HG03135 (cell line): ENCODE results near the gene COMMD7.
"Not testable (repeated sequence)": the region's sequence is repeated elsewhere in the genome, so short reads cannot be mapped to it uniquely, and the experiment has no call there.

ENCODE experiments used
- ATAC-seq: cut with Tn5 transposase; IDR thresholded peaks from one replicate; pipeline ENCODE4 v1.9.1; 2021; ENCODE audit warnings: mild to moderate bottlenecking, moderate library complexity; ENCODE audit not compliant: unreplicated experiment

COMMD7 gene

GRCh38 chr20:32767418-32768198 lies 24.3 kb upstream of the COMMD7 start:
- ATAC-seq, result no peak

- ATAC-seq, result not testable (repeated sequence)
Measured at GRCh38 chr20:32765230-32765875, 22.1 kb upstream of the COMMD7 start.

- no peak for ATAC-seq
Measured at GRCh38 chr20:32764005-32764960, 21.0 kb upstream of the COMMD7 start.

GRCh38 chr20:32763202-32764004 lies 20.1 kb upstream of the COMMD7 start:
- ATAC-seq, result no peak

- peak; percentile 8 for ATAC-seq
Measured at GRCh38 chr20:32762754-32763201, 19.5 kb upstream of the COMMD7 start.

GRCh38 chr20:32761831-32762753 lies 18.8 kb upstream of the COMMD7 start, which contains the start of gene DNMT3B:
DNMT3B (plus strand) TSS chr20:32762385; CDS start chr20:32780324, 17,939 bp downstream.
- ATAC-seq, result peak; percentile 68

GRCh38 chr20:32761417-32761830 lies 18.2 kb upstream of the COMMD7 start:
- ATAC-seq, result no peak

- no peak for ATAC-seq
Measured at GRCh38 chr20:32756156-32756555, 12.9 kb upstream of the COMMD7 start.

GRCh38 chr20:32753731-32754130 lies 10.5 kb upstream of the COMMD7 start:
- no peak for ATAC-seq

- no peak for ATAC-seq
Measured at GRCh38 chr20:32752458-32753250, 9.4 kb upstream of the COMMD7 start.

GRCh38 chr20:32751702-32752457 lies 8.6 kb upstream of the COMMD7 start:
- ATAC-seq, result no peak

GRCh38 chr20:32751293-32751692 lies 8.0 kb upstream of the COMMD7 start:
- ATAC-seq, result no peak

- ATAC-seq, result no peak
Measured at GRCh38 chr20:32749914-32750637, 6.8 kb upstream of the COMMD7 start.

- no peak for ATAC-seq
Measured at GRCh38 chr20:32742322-32743236, 688 bp downstream of the COMMD7 start.

GRCh38 chr20:32741151-32741550 lies 2.1 kb downstream of the COMMD7 start:
- ATAC-seq, result no peak
